HG03025 (cell line): ENCODE results near the gene PHC2.

Source experiments
- ATAC-seq: cut with Tn5 transposase; IDR thresholded peaks from one replicate; pipeline ENCODE4 v1.9.1; 2021; ENCODE audit warnings: mild to moderate bottlenecking, moderate library complexity; ENCODE audit not compliant: unreplicated experiment, low FRiP score

PHC2 gene

GRCh38 chr1:33372162-33372561, 58.7 kb downstream of the PHC2 start:
- no peak for ATAC-seq

GRCh38 chr1:33371334-33371733, 59.6 kb downstream of the PHC2 start:
- no peak for ATAC-seq

GRCh38 chr1:33370827-33371226, 60.1 kb downstream of the PHC2 start:
- ATAC-seq, result no peak

GRCh38 chr1:33370301-33370700, 60.6 kb downstream of the PHC2 start:
- no peak for ATAC-seq

- no peak for ATAC-seq
These were observed 61.1 kb downstream of the PHC2 start for GRCh38 chr1:33369764-33370163.

- no peak for ATAC-seq
These were observed 61.8 kb downstream of the PHC2 start for GRCh38 chr1:33369081-33369480.

GRCh38 chr1:33368431-33368830, 62.5 kb downstream of the PHC2 start:
- no peak for ATAC-seq

- ATAC-seq, result no peak
These were observed 63.1 kb downstream of the PHC2 start for GRCh38 chr1:33367485-33368405.

GRCh38 chr1:33366762-33367484, 64.0 kb downstream of the PHC2 start:
- no peak for ATAC-seq

GRCh38 chr1:33365560-33365997, 65.3 kb downstream of the PHC2 start:
- no peak for ATAC-seq

- ATAC-seq, result no peak
These were observed 66.4 kb downstream of the PHC2 start for GRCh38 chr1:33364565-33364918.

- no peak for ATAC-seq
These were observed 67.4 kb downstream of the PHC2 start for GRCh38 chr1:33363470-33363861.

GRCh38 chr1:33363021-33363420, 67.9 kb downstream of the PHC2 start:
- ATAC-seq, result no peak

- no peak for ATAC-seq
These were observed 69.2 kb downstream of the PHC2 start for GRCh38 chr1:33361532-33362235.

- ATAC-seq, result no peak
These were observed 70.5 kb downstream of the PHC2 start for GRCh38 chr1:33360367-33360766.

GRCh38 chr1:33359931-33360330, 71.0 kb downstream of the PHC2 start:
- no peak for ATAC-seq

GRCh38 chr1:33358795-33359503, 71.9 kb downstream of the PHC2 start:
- ATAC-seq, result no peak

- ATAC-seq, result no peak
These were observed 72.6 kb downstream of the PHC2 start for GRCh38 chr1:33358114-33358794.

- ATAC-seq, result no peak
These were observed 73.8 kb downstream of the PHC2 start for GRCh38 chr1:33357099-33357498.

GRCh38 chr1:33354707-33355316, 76.1 kb downstream of the PHC2 start:
- no peak for ATAC-seq
